ENCODE measurements around the gene NCAPH2.

DNA sequence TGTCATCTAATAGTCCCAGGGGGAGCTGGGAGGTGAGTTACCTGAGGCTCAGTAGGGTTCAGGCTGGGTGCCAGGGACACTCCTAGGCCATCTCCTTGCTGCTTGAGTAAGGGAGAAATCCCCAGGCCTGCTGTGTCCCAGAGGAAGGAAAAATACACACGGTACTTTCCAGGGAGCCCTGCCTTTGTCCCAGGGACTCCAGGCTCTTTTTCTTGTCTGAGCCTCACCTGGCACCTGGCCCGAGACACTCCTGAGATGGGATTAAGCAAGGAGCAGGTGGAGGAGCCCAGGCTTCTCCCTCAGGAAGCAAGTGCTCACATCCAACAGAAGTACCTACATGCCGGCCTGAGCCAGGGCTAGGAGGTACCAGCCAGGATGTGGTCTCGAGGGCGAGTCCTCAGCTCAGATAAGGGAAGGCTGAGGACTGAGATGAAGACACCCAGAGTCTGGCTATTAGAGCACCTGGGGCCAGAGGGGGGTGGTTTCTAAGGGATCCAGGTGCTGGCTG, 36.8 kb downstream of the NCAPH2 start:
- TF ChIP-seq CTCF (IDR thresholded peaks at IDR 0.05) (no peak), POLR2A (IDR thresholded peaks at IDR 0.05) (no peak)

Data from uterus (tissue), 2 donors.